Thyroid gland (tissue), 4 donors: ENCODE data around the gene MFGE8. TPM values are rescaled to one million over a fixed set of nuclear protein-coding genes. Genes with fewer than 3 reads are reported as not detected.

Source experiments
- DNase-seq, 2 donors: peaks; one replicate each; pipeline ENCODE4 v3.0.0-alpha.2; 2019
- H3K27ac ChIP-seq, 3 donors: fragments of 200-600 bp; sonication (generic); 1 replicate in 2 of 3; 2 replicates in 1 of 3; pipeline ENCODE4 v1.5.1; 2016 to 2019; ENCODE audit warnings: mild to moderate bottlenecking in 1 of 3, moderate library complexity in 1 of 3
- H3K27me3 ChIP-seq: fragments of 200-600 bp; sonication (generic); one replicate; pipeline ENCODE4 v1.5.1; 2019
- H3K36me3 ChIP-seq, 2 donors: fragments of 200-600 bp; sonication (generic); one replicate each; pipeline ENCODE4 v1.5.1; 2016 to 2019
- H3K4me1 ChIP-seq, 2 donors: fragments of 200-600 bp; sonication (generic); one replicate each; pipeline ENCODE4 v1.5.1; 2017 to 2019
- H3K4me3 ChIP-seq, 3 donors: fragments of 200-600 bp; sonication (generic); replicated peaks in 1 of 3; 1 replicate in 2 of 3; 2 replicates in 1 of 3; pipeline ENCODE4 v1.5.1; 2016; ENCODE audit warnings: mild to moderate bottlenecking in 1 of 3
- H3K9me3 ChIP-seq: fragments of 200-600 bp; sonication (generic); one replicate; pipeline ENCODE4 v1.5.1; 2017
- CTCF ChIP-seq, 6 experiments: fragments of 200-600 bp in 3 of 6; fragments of 450-650 bp in 3 of 6; sonication (generic) in 3 of 6; IDR thresholded peaks; one replicate each; pipeline ENCODE4 v1.5.1; 2016 to 2019; ENCODE audit warnings: antibody characterized with exemption in 6 of 6, mild to moderate bottlenecking in 2 of 6, inconsistent platforms in 1 of 6, moderate library complexity in 1 of 6
- POLR2A ChIP-seq, 2 donors: fragments of 450-650 bp; IDR thresholded peaks; one replicate each; pipeline ENCODE4 v1.6.1; 2017; ENCODE audit warnings: antibody characterized with exemption in 2 of 2, mild to moderate bottlenecking in 2 of 2, moderate library complexity in 1 of 2
- WGBS, 2 donors: methylation state at CpG; one replicate each; pipeline ENCODE4 v1.1.5; 2017; 5-methylcytosine and 5-hydroxymethylcytosine counted together
- intact Hi-C: fragments of 100-400 bp; cut with DNase I; formaldehyde crosslinking; loops from one replicate; pipeline ENCODE4 v1.15.1; 2023
- total RNA-seq, 4 donors: library from RNA; depleted of rRNA; stranded (reverse); fragments of >200 nt; gene quantifications; one replicate each; pipeline ENCODE4 v1.2.3, GENCODE V29; 2016

MFGE8 gene
- total RNA-seq, 4 donors from 2014 or later = 94.8 to 161 (median 101) TPM

- TF ChIP-seq POLR2A (IDR thresholded peaks at IDR 0.05) = no peak
- Histone ChIP-seq H3K27ac (no peak overlapping the region), H3K36me3 (no peaks in the 10 kb centered on the region), H3K27me3 (no peaks in the 10 kb centered on the region), H3K4me3 (no peak overlapping the region), H3K9me3 (no peaks in the 10 kb centered on the region), H3K4me1 (no peaks in the 10 kb centered on the region)
- intact Hi-C loops = no loop called here
- WGBS, 2 donors = 83 to 84% methylated on average over 6 to 7 of the region's 7 CpGs
- DNase-seq = no peak
Measured at GRCh38 chr15:88860212-88860611, 53.0 kb downstream of the MFGE8 start.

DNA sequence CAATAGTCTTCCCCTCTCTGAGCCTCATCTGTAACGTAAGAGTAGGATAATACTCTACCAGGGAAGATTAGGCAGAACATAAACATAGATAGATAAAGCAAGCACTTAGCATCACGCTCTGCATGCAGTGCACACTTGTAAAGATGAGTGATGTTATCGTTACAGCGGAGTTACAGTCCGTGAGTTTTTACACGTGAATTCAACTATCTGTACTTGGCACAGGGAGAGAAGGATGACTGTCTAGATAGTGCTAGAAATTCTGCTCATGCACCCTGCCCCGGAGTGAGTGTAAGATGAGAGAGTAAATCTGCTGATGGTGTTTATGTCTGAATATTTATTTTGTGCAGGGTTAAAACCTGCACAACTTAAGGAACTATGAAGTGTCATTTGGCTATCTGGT is 53.6 kb downstream of the MFGE8 start:
- WGBS, 2 donors = 58 to 69% methylated on average over 7 of the region's 7 CpGs
- Histone ChIP-seq H3K36me3 (no peaks in the 10 kb centered on the region), H3K4me1 (no peaks in the 10 kb centered on the region), H3K27ac (no peak overlapping the region), H3K4me3 (no peak overlapping the region), H3K27me3 (no peaks in the 10 kb centered on the region), H3K9me3 (no peaks in the 10 kb centered on the region)
- no peak for DNase-seq
- TF ChIP-seq CTCF (IDR thresholded peaks at IDR 0.05) (no peak), POLR2A (IDR thresholded peaks at IDR 0.05) (no peak)
- intact Hi-C loops = no loop called here

- H3K27ac ChIP-seq = no peak overlapping the region
- no peaks in the 10 kb centered on the region for H3K36me3 ChIP-seq
- intact Hi-C loops = no loop called here
- WGBS, 2 donors = 83 to 92% methylated on average over 5 to 10 of the region's 11 CpGs
- no peaks in the 10 kb centered on the region for H3K9me3 ChIP-seq
- DNase-seq = no peak
- H3K4me3 ChIP-seq = no peak overlapping the region
- TF ChIP-seq POLR2A (IDR thresholded peaks at IDR 0.05) (no peak), CTCF (IDR thresholded peaks at IDR 0.05) (no peak)
- no peaks in the 10 kb centered on the region for H3K4me1 ChIP-seq
- H3K27me3 ChIP-seq = no peaks in the 10 kb centered on the region
Measured at GRCh38 chr15:88858934-88859333, 54.2 kb downstream of the MFGE8 start.

- Histone ChIP-seq H3K27ac (no peak overlapping the region), H3K27me3 (no peaks in the 10 kb centered on the region), H3K9me3 (no peaks in the 10 kb centered on the region), H3K4me3 (no peak overlapping the region), H3K4me1 (no peaks in the 10 kb centered on the region), H3K36me3 (no peaks in the 10 kb centered on the region)
- intact Hi-C loops = no loop called here
- no peak for TF ChIP-seq POLR2A (IDR thresholded peaks at IDR 0.05)
- no peak for TF ChIP-seq CTCF (IDR thresholded peaks at IDR 0.05)
- no peak for DNase-seq
Measured at GRCh38 chr15:88852476-88852875, 60.7 kb downstream of the MFGE8 start.

DNA sequence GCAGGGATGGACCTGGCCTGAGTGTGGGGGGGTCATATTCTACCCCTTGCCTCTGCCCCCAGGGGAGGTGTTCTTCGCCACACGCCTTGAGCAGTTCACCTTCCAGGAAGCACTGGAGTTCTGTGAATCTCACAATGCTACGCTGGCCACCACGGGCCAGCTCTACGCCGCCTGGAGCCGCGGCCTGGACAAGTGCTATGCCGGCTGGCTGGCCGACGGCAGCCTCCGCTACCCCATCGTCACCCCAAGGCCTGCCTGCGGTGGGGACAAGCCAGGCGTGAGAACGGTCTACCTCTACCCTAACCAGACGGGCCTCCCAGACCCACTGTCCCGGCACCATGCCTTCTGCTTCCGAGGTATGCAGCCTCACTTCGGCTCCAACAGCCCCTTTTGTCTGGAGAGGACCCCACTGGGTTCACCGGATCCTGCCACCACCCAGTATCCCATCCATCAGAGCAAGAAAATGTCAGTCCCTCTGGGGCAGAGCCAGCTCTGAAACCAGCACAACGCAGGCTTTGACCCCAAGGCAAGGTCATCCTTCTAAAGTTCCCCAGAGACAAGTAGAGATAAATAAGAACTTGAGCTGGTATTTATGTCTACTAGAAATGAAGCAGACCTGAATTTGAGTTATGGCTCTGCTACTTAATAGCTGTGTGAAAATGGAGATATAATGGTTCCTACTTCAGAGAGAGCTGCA is 63.7 kb downstream of the MFGE8 start:
- Histone ChIP-seq H3K4me1 (no peaks in the 10 kb centered on the region), H3K27me3 (no peaks in the 10 kb centered on the region), H3K27ac (no peak overlapping the region), H3K9me3 (no peaks in the 10 kb centered on the region), H3K36me3 (no peaks in the 10 kb centered on the region), H3K4me3 (no peak overlapping the region)
- no peak for TF ChIP-seq POLR2A (IDR thresholded peaks at IDR 0.05)
- no peak for TF ChIP-seq CTCF (IDR thresholded peaks at IDR 0.05)
- WGBS, 2 donors = 37 to 79% methylated on average over 2 to 22 of the region's 22 CpGs
- DNase-seq = no peak
- intact Hi-C loops = no loop called here

Other genes with a start within 250 kb of the MFGE8 start
- gene ACAN, start 109.9 kb downstream of the MFGE8 start, total RNA-seq = under 1 TPM in 3 of 4 donors, not detected in 1; 0.13 to 0.73 (median 0.25) TPM
- 10 to 100 TPM in 1 of 4 donors, 1 to 10 TPM in 3; 3.6 to 14.0 (median 5.8) TPM for gene HAPLN3, start 17.8 kb downstream of the MFGE8 start, total RNA-seq
- 10 to 100 TPM; 52.0 to 74.4 (median 66.2) TPM for gene ABHD2, start 175.1 kb upstream of the MFGE8 start, total RNA-seq